Neural progenitor cell (in vitro differentiated cells): Measurements from ENCODE around the gene ZNF516. TPM values are rescaled to one million over a fixed set of nuclear protein-coding genes. Genes with fewer than 3 reads are reported as not detected.

Experiments
- DNase-seq: peaks from one replicate; pipeline ENCODE4 v3.0.0-alpha.2; 2016; ENCODE audit warnings: low spot score
- H2AFZ ChIP-seq: fragments of 200-600 bp; sonication (generic); replicated peaks from 2 replicates; pipeline ENCODE4 v1.6.1; 2016; ENCODE audit warnings: antibody characterized with exemption
- H3F3A ChIP-seq: fragments of 200-600 bp; sonication (generic); 2 replicates; pipeline ENCODE4 v1.6.1; 2016; ENCODE audit warnings: antibody characterized with exemption, low read depth
- H3K27ac ChIP-seq: fragments of 200-600 bp; sonication (generic); 2 replicates; pipeline ENCODE4 v1.5.1; 2016; ENCODE audit warnings: mild to moderate bottlenecking
- H3K27me3 ChIP-seq: fragments of 200-600 bp; sonication (generic); 2 replicates; pipeline ENCODE4 v1.6.1; 2016; ENCODE audit warnings: mild to moderate bottlenecking, moderate library complexity
- H3K36me3 ChIP-seq: fragments of 200-600 bp; sonication (generic); 2 replicates; pipeline ENCODE4 v1.5.1; 2016
- H3K4me1 ChIP-seq: fragments of 200-600 bp; sonication (generic); 2 replicates; pipeline ENCODE4 v1.6.1; 2016; ENCODE audit warnings: mixed run types
- H3K4me2 ChIP-seq: fragments of 200-600 bp; sonication (generic); 2 replicates; pipeline ENCODE4 v1.6.1; 2016
- H3K4me3 ChIP-seq: fragments of 200-600 bp; sonication (generic); 2 replicates; pipeline ENCODE4 v1.5.1; 2016
- H3K79me2 ChIP-seq: fragments of 200-600 bp; sonication (generic); 2 replicates; pipeline ENCODE4 v1.6.1; 2016; ENCODE audit warnings: low read depth
- H3K9ac ChIP-seq: fragments of 200-600 bp; sonication (generic); 2 replicates; pipeline ENCODE4 v1.6.1; 2016
- H3K9me3 ChIP-seq: fragments of 200-600 bp; sonication (generic); 2 replicates; pipeline ENCODE4 v1.5.1; 2016; ENCODE audit warnings: low read depth
- H4K20me1 ChIP-seq: fragments of 200-600 bp; sonication (generic); 2 replicates; pipeline ENCODE4 v1.6.1; 2016; ENCODE audit warnings: low read depth
- H3K27ac Mint-ChIP-seq: 3 replicates; pipeline ENCODE4 v1.8.0; 2021; ENCODE audit warnings: mixed read lengths
- H3K27me3 Mint-ChIP-seq: 2 replicates; pipeline ENCODE4 v1.8.0; 2022; ENCODE audit warnings: low read depth, mild to moderate bottlenecking, inconsistent platforms, moderate library complexity, mixed read lengths; ENCODE audit not compliant: insufficient read depth
- H3K36me3 Mint-ChIP-seq: 3 replicates; pipeline ENCODE4 v1.8.0; 2021; ENCODE audit warnings: mixed read lengths
- H3K4me1 Mint-ChIP-seq: 3 replicates; pipeline ENCODE4 v1.8.0; 2021; ENCODE audit warnings: mixed read lengths
- H3K4me3 Mint-ChIP-seq: 3 replicates; pipeline ENCODE4 v1.8.0; 2021; ENCODE audit warnings: mild to moderate bottlenecking, moderate library complexity, mixed read lengths
- H3K9me3 Mint-ChIP-seq: 3 replicates; pipeline ENCODE4 v1.8.0; 2020; ENCODE audit warnings: mixed read lengths
- CTCF ChIP-seq: fragments of 200-600 bp; sonication (generic); IDR thresholded peaks from 2 replicates; pipeline ENCODE4 v1.5.1; 2017; ENCODE audit warnings: antibody characterized with exemption, mild to moderate bottlenecking
- EZH2 ChIP-seq: fragments of 200-600 bp; sonication (generic); IDR thresholded peaks from 2 replicates; pipeline ENCODE4 v1.6.1; 2017; ENCODE audit warnings: antibody characterized with exemption, mild to moderate bottlenecking, moderate library complexity
- EZH2phosphoT487 ChIP-seq: fragments of 200-600 bp; sonication (generic); IDR thresholded peaks from 2 replicates; pipeline ENCODE4 v1.6.1; 2017; ENCODE audit warnings: antibody characterized with exemption
- total RNA-seq: library from RNA; depleted of rRNA; stranded (reverse); fragments of >200 nt; gene quantifications from 2 replicates; pipeline ENCODE4 v1.2.3, GENCODE V29; 2015; ENCODE audit warnings: low replicate concordance

The ZNF516 gene
- total RNA-seq, 1 donor from 2014 or later, result 45.5 TPM

GRCh38 chr18:76340410-76340809, 154.6 kb downstream of the ZNF516 start:
- Histone ChIP-seq H3K4me3 (no peak overlapping the region), H3F3A (no peaks in the 10 kb centered on the region), H3K36me3 (no peaks in the 10 kb centered on the region), H2AFZ (no peak overlapping the region), H3K9me3 (no peaks in the 10 kb centered on the region), H4K20me1 (no peaks in the 10 kb centered on the region), H3K27me3 (no peaks in the 10 kb centered on the region), H3K27ac (no peak overlapping the region), H3K9ac (no peak overlapping the region), H3K4me1 (no peaks in the 10 kb centered on the region), H3K4me2 (no peak overlapping the region), H3K79me2 (no peaks in the 10 kb centered on the region)
- TF ChIP-seq EZH2phosphoT487 (no peak), EZH2 (no peak), CTCF (no peak)
- Mint-ChIP-seq H3K9me3 (no peaks in the 10 kb centered on the region), H3K36me3 (peaks cover 2% of the 10 kb centered on the region), H3K27me3 (no peaks in the 10 kb centered on the region), H3K4me3 (no peak overlapping the region), H3K4me1 (no peaks in the 10 kb centered on the region), H3K27ac (no peak overlapping the region)
- no peak for DNase-seq

GRCh38 chr18:76339246-76339620, 155.8 kb downstream of the ZNF516 start:
- Histone ChIP-seq H3K27ac (no peak overlapping the region), H3K4me3 (no peak overlapping the region), H3F3A (no peaks in the 10 kb centered on the region), H3K9me3 (no peaks in the 10 kb centered on the region), H3K27me3 (no peaks in the 10 kb centered on the region), H2AFZ (no peak overlapping the region), H3K79me2 (no peaks in the 10 kb centered on the region), H3K36me3 (no peaks in the 10 kb centered on the region), H3K4me2 (no peak overlapping the region), H4K20me1 (no peaks in the 10 kb centered on the region), H3K4me1 (no peaks in the 10 kb centered on the region), H3K9ac (no peak overlapping the region)
- Mint-ChIP-seq H3K27ac (no peak overlapping the region), H3K9me3 (no peaks in the 10 kb centered on the region), H3K4me3 (no peak overlapping the region), H3K27me3 (no peaks in the 10 kb centered on the region), H3K36me3 (peaks cover 2% of the 10 kb centered on the region), H3K4me1 (no peaks in the 10 kb centered on the region)
- no peak for TF ChIP-seq CTCF
- no peak for TF ChIP-seq EZH2phosphoT487
- TF ChIP-seq EZH2, result no peak
- DNase-seq, result no peak

- Histone ChIP-seq H3K27me3 (no peaks in the 10 kb centered on the region), H4K20me1 (no peaks in the 10 kb centered on the region), H3K36me3 (no peaks in the 10 kb centered on the region), H3K79me2 (no peaks in the 10 kb centered on the region), H3K9ac (no peak overlapping the region), H2AFZ (no peak overlapping the region), H3K27ac (no peak overlapping the region), H3K4me1 (no peaks in the 10 kb centered on the region), H3F3A (no peaks in the 10 kb centered on the region), H3K4me2 (no peak overlapping the region), H3K4me3 (no peak overlapping the region), H3K9me3 (no peaks in the 10 kb centered on the region)
- TF ChIP-seq EZH2phosphoT487 (no peak), EZH2 (no peak), CTCF (no peak)
- H3K9me3 Mint-ChIP-seq, result peaks cover under 1% of the 10 kb centered on the region
- no peaks in the 10 kb centered on the region for H3K4me1 Mint-ChIP-seq
- H3K4me3 Mint-ChIP-seq, result no peak overlapping the region
- DNase-seq, result no peak
- H3K27ac Mint-ChIP-seq, result no peak overlapping the region
- H3K27me3 Mint-ChIP-seq, result no peaks in the 10 kb centered on the region
- H3K36me3 Mint-ChIP-seq, result peaks cover 2% of the 10 kb centered on the region
Measured at GRCh38 chr18:76338619-76339245, 156.3 kb downstream of the ZNF516 start.
